Heart right ventricle (tissue), 16 donors: Measurements from ENCODE around the gene TECPR2. TPM values are rescaled to one million over a fixed set of nuclear protein-coding genes. Genes with fewer than 3 reads are reported as not detected.

Experiments used
- ATAC-seq, 8 donors: fragments of 200-7000 bp; cut with Tn5 transposase; one replicate each; pipeline ENCODE4 v1.9.1; 2020; ENCODE audit warnings: mild to moderate bottlenecking in 8 of 8, moderate library complexity in 8 of 8, moderate number of reproducible peaks in 1 of 8
- DNase-seq, 2 donors: peaks; one replicate each; pipeline ENCODE4 v3.0.0-alpha.2; 2020
- H3K27ac ChIP-seq, 10 donors: fragments of 200-600 bp; sonication (generic) in 2 of 10; one replicate each; pipeline versions ENCODE4 v1.5.0 to v1.8.0; 2020 to 2022; ENCODE audit warnings: mild to moderate bottlenecking in 3 of 10
- H3K27me3 ChIP-seq, 7 donors: fragments of 200-600 bp; one replicate each; pipeline ENCODE4 v1.8.0; 2021 to 2022; ENCODE audit warnings: mild to moderate bottlenecking in 2 of 7
- H3K36me3 ChIP-seq, 9 donors: fragments of 200-600 bp; sonication (generic) in 1 of 9; one replicate each; pipeline versions ENCODE4 v1.5.0 to v1.8.0; 2020 to 2022; ENCODE audit warnings: mild to moderate bottlenecking in 2 of 9
- H3K4me1 ChIP-seq, 9 donors: fragments of 200-600 bp; sonication (generic) in 1 of 9; one replicate each; pipeline versions ENCODE4 v1.5.0 to v1.8.0; 2020 to 2022; ENCODE audit warnings: mild to moderate bottlenecking in 4 of 9
- H3K4me3 ChIP-seq, 10 donors: fragments of 200-600 bp; sonication (generic) in 2 of 10; one replicate each; pipeline versions ENCODE4 v1.5.0 to v1.8.0; 2020 to 2022; ENCODE audit warnings: mild to moderate bottlenecking in 7 of 10, moderate library complexity in 2 of 10
- H3K9me3 ChIP-seq, 11 donors: fragments of 200-600 bp in 10 of 11; sonication (generic) in 2 of 11; one replicate each; pipeline versions ENCODE4 v1.5.0 to v1.8.0; 2013 to 2022; ENCODE audit warnings: mild to moderate bottlenecking in 2 of 11, control low read depth in 1 of 11, moderate library complexity in 1 of 11
- WGBS, 2 donors: extraction: QIAGEN DNeasy Blood & Tissue Kit; methylation state at CpG; one replicate each; pipeline ENCODE4 v1.1.7; 2013; ENCODE audit warnings: inconsistent platforms in 1 of 2; 5-methylcytosine and 5-hydroxymethylcytosine counted together
- intact Hi-C, 10 donors: fragments of 100-400 bp; cut with DNase I; formaldehyde crosslinking; loops; one replicate each; pipeline versions ENCODE4 v1.11.1 to v1.14.2; 2022
- polyA plus RNA-seq, 2 donors: library from polyadenylated mRNA; stranded (reverse); fragments of 200-250 nt; gene quantifications; one replicate each; pipeline ENCODE4 v1.2.3, GENCODE V29; 2013
- total RNA-seq, 10 donors: library from RNA; stranded (reverse); fragmentation: NEBNext Ultra II Directional in 3 of 10; extraction: Animal tissue kit (Norgen Biotek cat#: 25700) in 3 of 10; gene quantifications; one replicate each; pipeline versions ENCODE4 v1.2.1 to v1.2.4, GENCODE V29; 2021 to 2023
- TF ChIP-seq, protein P1 (sequence below), 9 donors: fragments of 200-600 bp; sonication (generic) in 2 of 9; IDR thresholded peaks; one replicate each; pipeline versions ENCODE4 v1.5.0 to v1.8.0; 2021 to 2022; ENCODE audit warnings: antibody characterized with exemption in 9 of 9, mild to moderate bottlenecking in 5 of 9, moderate library complexity in 1 of 9
- donor health status: Arrhythmogenic right ventricular cardiomyopathy.
- donor health status: ischemic (EF 13 %, LVEDD 7.1; RV severe dilation, severe dysfunction).
- donor health status: healthy with polysubstance abuse.
- donor health status: DM: no; HTN: yes; CAD: no.
- donor health status: DM: no; HTN: no; CAD: no.
- donor health status: ischemic (EF 25% LVEDD 6.9; RV normal size, moderate dysfunction).
- donor health status: ischemic (EF 25% LVEDD 5.7; RV mildly dilated, moderate dysfunction).
- donor health status: healthy.
- donor health status: DM: yes; HTN: yes; CAD: no.
- donor health status: Ischemic cardiomyopathy.
- donor health status: ischemic (EF 35%, LVEDD 5.7; RV mildly dilated, moderate dysfunction).
- donor health status: nonischemic (EF 11% LVEDD 7.7; RV severe dilation, severe dysfunction).
- donor health status: DM: yes; HTN: yes; CAD: no.
- donor health status: PGD.
- donor health status: ischemic (EF 29% LVEDD 5.4; RV normal size, mild dysfunction).
- donor health status: nonischemic (EF 23%, LVEDD 6.1; RV moderate dilation, normal function).

Gene TECPR2
- total and polyA plus RNA-seq, 12 donors, result 6.8 to 34.2 (median 24.8) TPM

- TF ChIP-seq, protein P1, sequence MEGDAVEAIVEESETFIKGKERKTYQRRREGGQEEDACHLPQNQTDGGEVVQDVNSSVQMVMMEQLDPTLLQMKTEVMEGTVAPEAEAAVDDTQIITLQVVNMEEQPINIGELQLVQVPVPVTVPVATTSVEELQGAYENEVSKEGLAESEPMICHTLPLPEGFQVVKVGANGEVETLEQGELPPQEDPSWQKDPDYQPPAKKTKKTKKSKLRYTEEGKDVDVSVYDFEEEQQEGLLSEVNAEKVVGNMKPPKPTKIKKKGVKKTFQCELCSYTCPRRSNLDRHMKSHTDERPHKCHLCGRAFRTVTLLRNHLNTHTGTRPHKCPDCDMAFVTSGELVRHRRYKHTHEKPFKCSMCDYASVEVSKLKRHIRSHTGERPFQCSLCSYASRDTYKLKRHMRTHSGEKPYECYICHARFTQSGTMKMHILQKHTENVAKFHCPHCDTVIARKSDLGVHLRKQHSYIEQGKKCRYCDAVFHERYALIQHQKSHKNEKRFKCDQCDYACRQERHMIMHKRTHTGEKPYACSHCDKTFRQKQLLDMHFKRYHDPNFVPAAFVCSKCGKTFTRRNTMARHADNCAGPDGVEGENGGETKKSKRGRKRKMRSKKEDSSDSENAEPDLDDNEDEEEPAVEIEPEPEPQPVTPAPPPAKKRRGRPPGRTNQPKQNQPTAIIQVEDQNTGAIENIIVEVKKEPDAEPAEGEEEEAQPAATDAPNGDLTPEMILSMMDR (IDR thresholded peaks at IDR 0.05), result no peak
- intact Hi-C loops, result no loop called here
- no peak overlapping the region for H3K4me3 ChIP-seq
- no peaks in the 10 kb centered on the region for H3K27me3 ChIP-seq
- H3K4me1 ChIP-seq, result peaks cover 0 to 6% (median 0%) of the 10 kb centered on the region in 9 donors
- ATAC-seq (peak in 3 of 8 donors; percentile 24 to 33 (median 31)), DNase-seq (no peak)
- H3K36me3 ChIP-seq, result peaks cover 0 to 75% (median 22%) of the 10 kb centered on the region in 9 donors
- H3K9me3 ChIP-seq, result no peaks in the 10 kb centered on the region
- no peak overlapping the region for H3K27ac ChIP-seq
- WGBS, 2 donors, result 90 to 91% methylated on average over 13 of the region's 13 CpGs
Measured at GRCh38 chr14:102333795-102334705, 28.7 kb upstream of the TECPR2 start.

- TF ChIP-seq, protein P1 (IDR thresholded peaks at IDR 0.05), result no peak
- ATAC-seq, result no peak
- Histone ChIP-seq H3K4me1 (peaks cover 0 to 6% (median 0%) of the 10 kb centered on the region in 9 donors), H3K9me3 (no peaks in the 10 kb centered on the region), H3K4me3 (no peak overlapping the region), H3K27me3 (no peaks in the 10 kb centered on the region), H3K27ac (no peak overlapping the region), H3K36me3 (peaks cover 0 to 85% (median 28%) of the 10 kb centered on the region in 9 donors)
- DNase-seq, result no peak
- WGBS, 2 donors, result 97% methylated on average over 7 of the region's 7 CpGs
- intact Hi-C loops, result no loop called here
Measured at GRCh38 chr14:102335163-102335562, 27.6 kb upstream of the TECPR2 start.

DNA sequence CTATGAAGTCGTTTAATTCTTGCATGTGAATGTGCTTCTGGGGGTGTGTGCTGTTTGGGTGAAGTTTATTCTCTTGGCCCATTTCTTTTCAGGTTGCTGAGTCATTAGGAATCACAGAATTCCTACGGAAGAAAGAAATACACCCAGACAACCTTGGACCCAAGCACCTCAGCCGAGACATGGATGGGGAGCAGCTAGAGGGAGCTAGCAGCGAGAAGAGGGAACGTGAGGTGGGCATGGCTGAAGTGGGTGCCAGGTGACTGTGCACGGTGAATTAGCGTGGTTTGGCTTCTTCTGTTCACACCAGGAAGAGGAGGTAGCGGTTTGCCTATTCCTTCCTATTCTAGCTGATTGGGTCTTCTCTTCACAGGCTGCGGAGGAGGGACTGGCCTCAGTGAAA, 24.0 kb upstream of the TECPR2 start:
- no peak for ATAC-seq
- H3K27me3 ChIP-seq, result no peaks in the 10 kb centered on the region
- H3K9me3 ChIP-seq, result no peaks in the 10 kb centered on the region
- H3K4me1 ChIP-seq, result peaks cover 0 to under 1% (median 0%) of the 10 kb centered on the region in 9 donors
- 94% methylated on average over 9 of the region's 9 CpGs for WGBS, 2 donors
- peaks cover 0 to 100% (median 25%) of the 10 kb centered on the region in 9 donors for H3K36me3 ChIP-seq
- intact Hi-C loops, result no loop called here
- DNase-seq, result no peak
- H3K4me3 ChIP-seq, result no peak overlapping the region
- TF ChIP-seq, protein P1 (IDR thresholded peaks at IDR 0.05), result no peak
- no peak overlapping the region for H3K27ac ChIP-seq

- DNase-seq (no peak), ATAC-seq (peak in 1 of 8 donors; percentile 19)
- Histone ChIP-seq H3K27ac (no peak overlapping the region), H3K4me3 (no peak overlapping the region), H3K9me3 (no peaks in the 10 kb centered on the region), H3K36me3 (peaks cover 0 to 100% (median 49%) of the 10 kb centered on the region in 9 donors), H3K27me3 (no peaks in the 10 kb centered on the region), H3K4me1 (no peaks in the 10 kb centered on the region)
- intact Hi-C loops, result no loop called here
- TF ChIP-seq, protein P1 (IDR thresholded peaks at IDR 0.05), result no peak
- 88 to 94% methylated on average over 8 of the region's 8 CpGs for WGBS, 2 donors
Measured at GRCh38 chr14:102341566-102341965, 21.2 kb upstream of the TECPR2 start.
